GM21737 (cell line): ENCODE measurements around the gene TM2D1.
A peak's percentile ranks its signal among the peaks of the same experiment; 100 is the strongest.

ENCODE experiments used
- ATAC-seq: cut with Tn5 transposase; IDR thresholded peaks from one replicate; pipeline ENCODE4 v1.9.1; 2021; ENCODE audit warnings: mild to moderate bottlenecking, moderate library complexity; ENCODE audit not compliant: unreplicated experiment

TM2D1 gene

DNA sequence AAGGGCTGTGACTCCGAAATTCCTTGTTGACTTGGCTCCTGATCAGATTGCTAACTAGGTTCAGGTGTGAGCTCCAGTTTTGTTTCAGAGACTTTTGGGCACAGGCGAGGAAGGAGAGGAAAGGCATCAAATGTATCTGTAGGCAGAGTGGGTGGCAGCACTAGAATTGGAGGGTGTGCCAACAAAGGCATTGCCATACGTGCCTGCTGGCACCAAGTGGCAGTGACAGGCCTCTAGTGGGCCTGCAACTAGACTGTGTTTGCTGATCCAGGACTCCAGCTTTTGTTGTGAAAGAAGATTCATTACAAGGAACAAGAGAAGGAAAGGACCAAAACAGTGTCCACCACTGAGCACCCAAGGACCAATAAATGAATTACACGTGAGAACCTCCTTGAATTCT is 79.5 kb downstream of the TM2D1 start:
- ATAC-seq = no peak

DNA sequence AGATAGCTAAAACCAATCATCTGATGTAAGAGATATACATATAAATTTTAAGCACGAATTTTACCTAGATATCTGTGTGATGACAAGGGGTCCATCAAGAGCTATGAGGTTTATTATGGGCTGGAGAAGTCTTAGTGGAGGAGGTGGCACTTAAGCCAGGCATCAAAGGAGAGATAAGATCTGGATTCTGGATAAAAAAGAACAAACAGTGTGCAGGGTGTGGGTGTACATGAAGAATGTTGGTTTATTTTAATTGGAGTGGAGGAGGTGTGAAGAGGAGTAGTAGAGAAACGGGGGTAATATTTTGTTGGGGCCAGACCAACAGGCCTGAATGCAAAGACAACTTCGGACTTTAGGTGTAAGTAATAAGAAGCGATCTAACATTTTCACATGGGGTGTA is 80.6 kb downstream of the TM2D1 start:
- no peak for ATAC-seq

DNA sequence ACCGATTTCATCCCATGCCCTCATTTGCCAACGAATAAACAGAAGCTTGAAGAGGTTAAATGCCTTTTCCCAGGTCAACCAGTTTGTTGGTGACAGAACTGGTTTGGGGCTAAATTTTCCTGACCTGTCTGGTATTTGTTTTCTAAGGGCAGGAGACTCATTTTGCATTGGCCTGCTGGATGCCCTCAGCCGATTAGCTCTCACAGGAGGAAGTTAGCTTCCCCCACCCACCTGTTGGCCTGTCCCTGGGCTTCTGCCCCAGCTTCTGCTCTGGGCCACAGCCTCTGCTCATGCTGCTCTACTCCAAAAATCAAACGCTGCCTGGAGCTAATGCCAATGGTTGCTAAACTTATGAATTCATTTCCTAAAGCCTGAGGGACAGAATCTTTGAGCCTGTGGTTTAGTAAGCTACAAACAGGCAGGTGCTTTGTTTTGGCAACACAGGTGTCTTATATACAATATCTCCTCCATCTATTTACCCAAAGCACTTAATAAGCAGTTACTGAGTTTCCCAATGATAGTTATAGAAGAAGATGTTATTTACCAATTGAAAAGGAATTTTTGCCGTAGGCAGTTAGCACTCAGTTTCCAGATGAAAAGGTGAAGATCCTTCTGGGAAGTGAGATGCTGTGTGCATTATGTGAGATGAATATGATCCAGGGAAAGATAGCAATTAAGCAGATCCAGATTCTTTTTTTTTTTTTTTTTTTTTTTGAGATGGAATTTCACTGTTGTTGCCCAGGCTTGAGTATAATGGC is 82.3 kb downstream of the TM2D1 start:
- no peak for ATAC-seq

DNA sequence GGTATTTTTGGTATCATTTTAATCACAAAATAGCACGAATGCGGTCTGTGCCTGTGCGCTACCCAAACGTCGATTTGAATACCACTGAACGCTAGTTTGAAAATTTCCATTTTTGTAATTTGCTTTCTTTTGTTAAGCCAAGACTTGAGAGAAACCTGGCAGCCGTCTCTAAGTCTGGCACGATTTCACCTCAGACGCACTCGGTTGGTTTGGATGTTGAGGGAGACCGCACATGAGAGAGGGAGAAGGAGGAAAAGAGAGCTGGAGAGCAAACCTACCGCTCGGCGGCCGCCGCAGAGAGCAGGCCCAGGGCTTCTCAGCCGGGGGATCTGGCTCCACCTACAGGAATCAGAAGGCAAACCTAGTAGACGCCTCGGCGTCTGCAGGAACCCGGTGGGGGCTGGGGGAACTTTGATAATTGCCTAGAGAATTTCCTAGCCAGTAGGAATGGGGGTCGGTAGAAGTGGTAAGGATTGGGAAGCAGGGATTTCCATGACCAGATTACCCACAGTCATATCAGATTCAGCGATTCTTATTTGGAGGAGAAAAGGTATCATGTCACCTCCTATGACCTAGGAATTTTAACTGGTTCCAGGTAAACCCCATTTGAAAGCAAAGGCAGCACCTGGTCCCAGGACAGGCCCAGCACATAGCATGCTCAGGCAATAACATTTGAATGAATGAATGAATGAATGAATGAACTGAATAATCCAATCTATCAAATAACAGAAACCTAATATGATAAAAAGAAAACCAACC is 83.2 kb downstream of the TM2D1 start:
- ATAC-seq = peak; percentile 97

DNA sequence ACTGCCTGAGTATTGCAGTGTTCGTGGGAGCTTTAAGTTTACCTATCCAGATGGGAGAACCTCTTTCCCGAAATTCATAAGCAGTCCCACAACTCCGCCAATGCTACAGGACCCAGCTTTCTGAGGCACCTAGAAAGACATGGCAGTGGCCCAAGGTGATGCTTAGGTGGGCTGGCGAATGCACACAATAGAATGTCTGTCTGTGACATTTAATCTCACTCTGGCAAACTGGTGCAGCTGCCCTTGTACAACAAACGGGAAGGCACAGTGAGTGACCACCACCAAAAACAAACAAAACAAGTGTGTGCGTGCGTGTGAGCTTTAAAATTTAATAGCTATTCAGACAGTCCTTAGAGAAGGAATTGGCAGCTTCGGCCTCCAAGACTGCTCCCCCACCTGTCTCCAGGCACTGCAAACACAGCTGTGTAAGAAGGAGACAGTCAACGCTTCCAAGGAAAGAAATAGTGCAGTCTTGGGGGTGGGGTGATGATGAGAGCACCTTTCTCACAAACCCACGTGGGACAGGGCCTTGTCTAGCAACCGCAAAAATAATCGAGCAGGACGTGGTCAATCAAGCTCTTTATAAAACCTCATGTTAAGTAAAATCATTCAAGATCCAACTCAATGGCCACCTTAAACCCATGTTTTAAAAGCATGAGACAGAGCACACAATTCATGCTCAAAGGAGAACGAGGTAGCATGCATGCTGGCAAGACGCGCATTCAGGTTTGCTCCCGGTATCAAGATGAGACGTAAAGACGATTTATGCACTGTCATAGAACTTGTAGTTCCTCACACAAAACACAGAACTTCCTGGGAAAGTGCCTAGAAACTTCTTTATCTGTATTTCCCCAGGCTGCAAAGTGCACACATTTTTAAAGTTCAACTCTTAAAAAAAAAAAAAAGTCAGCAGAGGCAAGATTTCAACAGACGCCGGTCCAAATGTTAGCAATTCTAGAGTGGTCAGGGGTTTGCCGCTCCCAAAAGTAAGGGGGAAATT is 84.1 kb downstream of the TM2D1 start:
- no peak for ATAC-seq

DNA sequence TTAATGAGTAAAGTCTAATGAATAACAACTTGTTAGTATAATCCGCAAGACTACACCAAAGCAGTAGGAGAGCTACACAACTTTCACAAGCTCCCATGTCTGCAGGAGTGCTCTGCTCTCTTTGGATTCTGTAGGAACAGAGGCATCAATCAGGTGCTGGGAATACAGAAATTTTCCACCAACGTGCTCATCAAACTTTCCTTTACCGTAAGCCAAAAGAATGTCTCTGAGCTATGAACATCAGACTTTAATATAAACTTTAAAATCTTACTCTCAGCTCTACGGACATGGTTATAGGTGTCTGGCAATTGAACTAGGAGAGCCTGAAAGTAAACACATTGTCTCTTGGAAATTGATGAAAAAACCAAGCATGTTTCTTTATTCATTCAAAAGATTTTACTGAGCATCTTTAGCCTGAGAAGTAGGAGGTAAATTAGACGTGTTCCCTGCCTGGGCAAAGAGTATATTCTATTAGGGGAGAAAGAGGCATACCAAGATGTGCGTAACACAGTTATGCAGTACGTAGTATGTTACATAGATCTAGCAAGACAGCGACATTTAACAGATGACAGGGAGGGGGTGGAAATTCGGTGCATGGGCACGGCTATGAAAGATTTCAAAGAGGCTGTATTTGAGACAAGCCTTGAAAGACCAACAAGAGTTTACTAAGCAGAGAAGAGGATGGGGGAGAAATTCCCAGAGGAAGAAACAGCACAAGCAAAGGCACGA is 85.2 kb downstream of the TM2D1 start:
- no peak for ATAC-seq

DNA sequence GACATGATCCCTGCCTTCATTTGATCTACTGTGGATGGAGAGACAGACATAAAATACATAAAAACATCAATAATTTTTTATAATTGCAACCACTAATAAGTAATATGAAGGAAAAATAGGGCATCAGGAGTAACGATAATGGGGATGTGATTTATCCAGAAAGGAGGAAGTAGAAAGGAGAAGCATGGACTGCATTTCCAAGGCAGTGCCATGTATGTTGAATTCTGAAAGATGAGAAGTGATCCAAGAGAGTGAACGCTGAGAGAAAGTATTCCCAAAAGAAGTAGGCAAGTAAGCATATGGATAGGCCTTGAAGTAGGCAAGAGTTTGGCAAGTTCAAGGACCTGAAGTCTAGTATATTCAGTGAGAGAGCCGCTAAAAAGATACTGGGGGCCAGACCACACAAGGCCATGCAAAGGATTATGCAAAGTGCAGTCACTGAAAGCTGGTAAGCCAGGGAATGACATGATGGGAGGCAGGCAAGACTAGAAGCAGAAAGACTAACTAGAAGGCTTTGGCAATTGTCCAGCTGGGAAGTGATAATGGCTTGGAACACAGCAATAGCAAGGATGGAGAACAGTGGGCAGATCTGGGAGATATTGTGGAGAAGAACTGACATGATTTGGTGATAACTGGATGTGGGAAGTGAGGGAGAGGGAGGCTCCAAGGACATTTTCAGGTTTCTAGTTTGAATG is 85.9 kb downstream of the TM2D1 start:
- no peak for ATAC-seq

DNA sequence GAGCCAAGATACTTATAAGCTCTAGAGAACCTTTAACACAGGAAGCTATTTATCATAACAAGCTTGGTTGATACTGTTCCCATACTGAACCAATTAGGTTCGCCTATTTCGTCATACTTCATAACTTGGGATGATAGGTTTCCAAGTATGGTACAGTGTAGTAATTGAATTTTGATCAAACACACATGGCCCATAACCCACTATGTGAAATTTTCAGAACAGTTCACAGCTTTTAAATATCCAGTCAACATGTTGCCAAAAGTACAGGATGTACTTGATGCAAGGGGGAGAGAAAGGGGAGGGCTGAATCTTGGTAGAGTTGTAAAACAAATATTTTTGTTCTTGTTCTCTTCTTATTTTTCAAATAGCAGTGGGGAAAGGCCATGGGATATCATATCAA is 86.6 kb downstream of the TM2D1 start:
- ATAC-seq = no peak

- ATAC-seq = no peak
These were observed 87.5 kb downstream of the TM2D1 start for GRCh38 chr1:61637470-61637869.

- ATAC-seq = no peak
These were observed 88.1 kb downstream of the TM2D1 start for GRCh38 chr1:61636814-61637213.

DNA sequence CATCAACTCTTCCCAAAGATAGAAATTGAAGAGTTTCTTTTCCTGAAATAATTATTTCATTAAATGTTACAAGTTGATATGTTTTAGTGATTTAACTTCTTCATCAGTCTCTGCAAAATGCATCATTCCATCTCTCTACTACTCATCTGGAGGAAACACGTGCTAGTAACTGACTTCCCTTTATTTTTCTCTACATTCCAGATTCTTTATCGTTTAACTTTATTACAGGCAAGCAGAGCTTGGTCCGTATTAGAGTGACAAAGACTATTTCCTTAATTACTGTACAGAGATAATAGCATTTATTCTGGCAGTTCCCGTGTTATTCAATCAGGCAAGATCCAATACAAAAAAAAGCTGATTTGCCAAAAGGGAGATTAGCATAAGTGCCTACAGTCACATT is 88.6 kb downstream of the TM2D1 start:
- ATAC-seq = no peak

DNA sequence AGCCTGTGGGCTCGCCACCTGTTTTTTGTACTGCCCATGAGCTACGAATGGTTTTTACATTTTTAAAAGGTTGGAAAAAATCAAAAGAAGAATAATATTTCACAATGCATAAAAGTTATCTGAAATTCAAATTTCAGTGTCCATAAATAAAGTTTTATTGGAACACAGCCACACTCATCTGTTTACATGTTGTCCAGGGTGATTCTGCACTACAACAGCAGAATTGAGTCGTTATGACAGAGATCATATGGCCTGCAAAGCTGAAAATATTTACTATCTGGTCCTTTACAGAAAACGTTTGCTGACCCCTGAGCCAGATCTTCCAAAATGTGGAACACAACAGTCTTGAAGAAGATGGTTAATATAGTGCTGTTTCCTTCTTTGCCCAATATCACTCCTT is 89.4 kb downstream of the TM2D1 start:
- ATAC-seq = no peak

DNA sequence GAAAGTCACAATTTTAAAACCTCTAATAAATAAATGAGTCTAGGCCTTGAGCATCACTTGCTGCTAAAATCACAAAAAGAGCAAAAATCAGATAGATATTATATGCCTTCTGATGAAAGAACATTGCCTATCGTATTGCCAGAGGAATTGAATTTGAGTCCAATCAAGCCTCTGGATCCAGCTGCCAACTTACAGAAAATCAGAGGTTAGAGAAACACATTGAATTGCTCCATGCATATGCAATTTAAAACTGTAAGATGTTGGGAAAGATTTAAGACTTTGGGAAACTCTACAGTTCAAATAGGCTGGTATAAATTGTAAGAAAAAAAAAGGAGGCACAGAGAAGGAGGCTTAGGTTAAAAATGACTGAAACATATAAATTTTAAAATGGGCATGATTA is 93.5 kb downstream of the TM2D1 start:
- ATAC-seq = no peak
